Caco-2 (cell line): ENCODE data around the gene ZNF638. TPM values are rescaled to one million over a fixed set of nuclear protein-coding genes. Genes with fewer than 3 reads are reported as not detected.

ENCODE experiments used
- BruUV-seq: library from RNA; stranded (reverse); fragments of 400-500 nt; replicated peaks from 2 replicates; lab custom pipeline; 2021; lab: Mats Ljungman, UMichigan
- CTCF ChIA-PET: fragments of 300-600 bp; sonication (Branson Sonifier 250); formaldehyde crosslinking; loops from one replicate; lab custom pipeline; 2022; ENCODE audit warnings: antibody characterized with exemption; lab: Charles Lee
- POLR2A ChIA-PET: fragments of 300-600 bp; sonication (Branson Sonifier 250); formaldehyde crosslinking; loops from one replicate; lab custom pipeline; 2022; ENCODE audit warnings: antibody characterized with exemption; lab: Charles Lee
- DNase-seq, 2 experiments: peaks; one replicate each; pipeline versions ENCODE4 v3.0.0 to v3.0.0-alpha.2; 2020 to 2022
- H3K27me3 ChIP-seq: replicated peaks from 2 replicates; pipeline ENCODE4 v1.6.0; 2011; ENCODE audit warnings: low read length; ENCODE audit not compliant: control insufficient read depth, insufficient read depth
- H3K36me3 ChIP-seq: 2 replicates; pipeline ENCODE4 v1.5.1; 2011; ENCODE audit warnings: low read length; ENCODE audit not compliant: control insufficient read depth, insufficient read depth
- H3K4me1 ChIP-seq: fragments of 250-450 bp; sonication (Bioruptor Pico); 2 replicates; pipeline ENCODE4 v1.5.1; 2020; ENCODE audit warnings: mild to moderate bottlenecking
- H3K4me3 ChIP-seq: 2 replicates; pipeline ENCODE4 v1.5.1; 2011; ENCODE audit warnings: low read depth, mild to moderate bottlenecking, control low read depth, low read length
- H3K9me3 ChIP-seq: fragments of 250-450 bp; sonication (Bioruptor Pico); 2 replicates; pipeline ENCODE4 v1.5.1; 2020; ENCODE audit warnings: mild to moderate bottlenecking, moderate library complexity
- H3K27ac Mint-ChIP-seq: one replicate; pipeline ENCODE4 v1.8.0; 2022; ENCODE audit warnings: mixed read lengths; ENCODE audit not compliant: unreplicated experiment
- H3K27me3 Mint-ChIP-seq: one replicate; pipeline ENCODE4 v1.8.0; 2022; ENCODE audit warnings: mixed read lengths; ENCODE audit not compliant: insufficient read depth, unreplicated experiment
- H3K36me3 Mint-ChIP-seq: one replicate; pipeline ENCODE4 v1.8.0; 2022; ENCODE audit warnings: mild to moderate bottlenecking, mixed read lengths; ENCODE audit not compliant: insufficient read depth, unreplicated experiment
- H3K4me1 Mint-ChIP-seq: one replicate; pipeline ENCODE4 v1.8.0; 2022; ENCODE audit warnings: low read depth, mixed read lengths; ENCODE audit not compliant: unreplicated experiment
- H3K4me3 Mint-ChIP-seq: one replicate; pipeline ENCODE4 v1.8.0; 2022; ENCODE audit warnings: mild to moderate bottlenecking, moderate library complexity, mixed read lengths; ENCODE audit not compliant: unreplicated experiment
- H3K9me3 Mint-ChIP-seq: one replicate; pipeline ENCODE4 v1.8.0; 2022; ENCODE audit warnings: mixed read lengths; ENCODE audit not compliant: unreplicated experiment
- intact Hi-C: fragments of 100-400 bp; cut with micrococcal nuclease; formaldehyde crosslinking; loops from one replicate; pipeline ENCODE4 v1.10.0; 2022; ENCODE audit not compliant: unreplicated experiment
- total RNA-seq: library from RNA; stranded (reverse); gene quantifications from 2 replicates; pipeline ENCODE4 v1.2.3, GENCODE V29; 2022
- TF ChIP-seq, protein P1 (sequence below), 2 experiments: fragments of 200-600 bp in 1 of 2; IDR thresholded peaks; 1 replicate in 1 of 2; 2 replicates in 1 of 2; pipeline versions ENCODE4 v1.5.1 to v1.8.0; 2011 to 2022; ENCODE audit warnings: antibody characterized with exemption in 1 of 2, control low read depth in 1 of 2, inconsistent platforms in 1 of 2, low read depth in 1 of 2, low read length in 1 of 2, mild to moderate bottlenecking in 1 of 2, moderate library complexity in 1 of 2; ENCODE audit not compliant: insufficient read depth in 1 of 2, severe bottlenecking in 1 of 2, unreplicated experiment in 1 of 2

Gene ZNF638
- total RNA-seq, 1 experiment from 2014 or later = 133 TPM

- Mint-ChIP-seq H3K27ac (no peak overlapping the region), H3K27me3 (no peaks in the 10 kb centered on the region), H3K9me3 (no peaks in the 10 kb centered on the region), H3K4me3 (no peak overlapping the region), H3K4me1 (peaks cover 43% of the 10 kb centered on the region), H3K36me3 (peaks cover 33% of the 10 kb centered on the region)
- peaks cover 19% of the 10 kb centered on the region for H3K4me1 ChIP-seq
- H3K4me3 ChIP-seq = no peak overlapping the region
- H3K27me3 ChIP-seq = no peaks in the 10 kb centered on the region
- BruUV-seq = no TSS peak
- intact Hi-C loops = no loop called here
- H3K36me3 ChIP-seq = no peaks in the 10 kb centered on the region; the same call in 1 of the 2 replicates
- POLR2A ChIA-PET = no interaction called here
- CTCF ChIA-PET = no interaction called here
- TF ChIP-seq, protein P1, sequence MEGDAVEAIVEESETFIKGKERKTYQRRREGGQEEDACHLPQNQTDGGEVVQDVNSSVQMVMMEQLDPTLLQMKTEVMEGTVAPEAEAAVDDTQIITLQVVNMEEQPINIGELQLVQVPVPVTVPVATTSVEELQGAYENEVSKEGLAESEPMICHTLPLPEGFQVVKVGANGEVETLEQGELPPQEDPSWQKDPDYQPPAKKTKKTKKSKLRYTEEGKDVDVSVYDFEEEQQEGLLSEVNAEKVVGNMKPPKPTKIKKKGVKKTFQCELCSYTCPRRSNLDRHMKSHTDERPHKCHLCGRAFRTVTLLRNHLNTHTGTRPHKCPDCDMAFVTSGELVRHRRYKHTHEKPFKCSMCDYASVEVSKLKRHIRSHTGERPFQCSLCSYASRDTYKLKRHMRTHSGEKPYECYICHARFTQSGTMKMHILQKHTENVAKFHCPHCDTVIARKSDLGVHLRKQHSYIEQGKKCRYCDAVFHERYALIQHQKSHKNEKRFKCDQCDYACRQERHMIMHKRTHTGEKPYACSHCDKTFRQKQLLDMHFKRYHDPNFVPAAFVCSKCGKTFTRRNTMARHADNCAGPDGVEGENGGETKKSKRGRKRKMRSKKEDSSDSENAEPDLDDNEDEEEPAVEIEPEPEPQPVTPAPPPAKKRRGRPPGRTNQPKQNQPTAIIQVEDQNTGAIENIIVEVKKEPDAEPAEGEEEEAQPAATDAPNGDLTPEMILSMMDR (IDR thresholded peaks at IDR 0.05; ENCODE audit: insufficient read depth in 1 of 2, low read depth in 1 of 2, low read length in 1 of 2, severe bottlenecking in 1 of 2, unreplicated experiment in 1 of 2) = no peak
- DNase-seq = no peak
- H3K9me3 ChIP-seq = no peaks in the 10 kb centered on the region
Observed at GRCh38 chr2:71336802-71337201, 5.2 kb downstream of the ZNF638 start.

DNA sequence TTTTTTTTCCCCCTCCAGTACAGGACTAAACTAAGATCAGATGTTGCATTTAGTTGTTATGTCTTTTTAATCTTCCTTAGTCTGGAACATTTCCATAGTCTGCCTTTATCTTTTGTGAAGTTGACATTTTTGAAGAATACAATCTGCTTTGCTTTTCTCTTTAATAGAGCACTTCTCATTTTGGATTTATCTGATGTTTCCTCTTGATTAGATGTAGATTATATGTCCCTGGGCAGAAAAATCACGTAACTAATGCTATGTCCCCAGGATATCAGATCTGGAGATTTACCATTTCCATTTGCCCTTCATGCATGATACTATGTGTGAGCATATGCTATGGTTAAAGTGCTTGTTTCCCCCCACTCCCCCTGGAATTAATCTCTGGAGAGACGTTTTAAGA is 6.2 kb downstream of the ZNF638 start:
- intact Hi-C loops = no loop called here
- H3K27me3 ChIP-seq = no peaks in the 10 kb centered on the region
- H3K9me3 Mint-ChIP-seq = no peaks in the 10 kb centered on the region
- BruUV-seq = no TSS peak
- H3K4me3 Mint-ChIP-seq = no peak overlapping the region
- POLR2A ChIA-PET = no interaction called here
- no peak overlapping the region for H3K4me3 ChIP-seq
- no peaks in the 10 kb centered on the region for H3K9me3 ChIP-seq
- peaks cover 31% of the 10 kb centered on the region for H3K36me3 Mint-ChIP-seq
- peaks cover 35% of the 10 kb centered on the region for H3K4me1 Mint-ChIP-seq
- H3K27ac Mint-ChIP-seq = no peak overlapping the region
- peaks cover 19% of the 10 kb centered on the region for H3K4me1 ChIP-seq
- no peaks in the 10 kb centered on the region; the same call in 1 of the 2 replicates for H3K36me3 ChIP-seq
- CTCF ChIA-PET = no interaction called here
- H3K27me3 Mint-ChIP-seq = no peaks in the 10 kb centered on the region
- DNase-seq = no peak
- TF ChIP-seq, protein P1 (IDR thresholded peaks at IDR 0.05; ENCODE audit: insufficient read depth in 1 of 2, low read depth in 1 of 2, low read length in 1 of 2, severe bottlenecking in 1 of 2, unreplicated experiment in 1 of 2) = no peak

DNA sequence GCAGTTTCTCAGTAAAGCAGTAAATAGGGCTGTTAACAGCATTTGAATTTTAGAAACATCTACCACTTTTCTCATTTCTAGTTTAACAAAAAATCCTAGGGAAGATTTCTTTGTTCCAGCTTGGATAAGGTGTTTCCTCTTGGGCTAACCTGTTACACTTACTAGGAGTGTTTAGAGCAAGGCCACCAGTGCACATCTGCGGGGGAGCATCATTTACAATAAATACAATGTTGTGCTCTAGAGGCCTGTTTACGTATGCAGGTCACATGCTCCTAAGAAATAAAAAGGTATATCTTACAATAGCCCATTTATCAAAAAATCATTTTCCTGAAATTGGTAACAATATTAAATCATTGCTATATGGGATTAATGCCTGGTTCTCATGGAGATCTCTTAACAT is 8.1 kb downstream of the ZNF638 start:
- ChIA-PET CTCF (no interaction called here), POLR2A (no interaction called here)
- DNase-seq = no peak
- Histone ChIP-seq H3K4me1 (peaks cover 8% of the 10 kb centered on the region; the same call in 1 of the 2 replicates), H3K27me3 (no peaks in the 10 kb centered on the region), H3K9me3 (no peaks in the 10 kb centered on the region), H3K36me3 (no peaks in the 10 kb centered on the region; the same call in 1 of the 2 replicates), H3K4me3 (no peak overlapping the region)
- intact Hi-C loops = no loop called here
- TF ChIP-seq, protein P1 (IDR thresholded peaks at IDR 0.05; ENCODE audit: insufficient read depth in 1 of 2, low read depth in 1 of 2, low read length in 1 of 2, severe bottlenecking in 1 of 2, unreplicated experiment in 1 of 2) = no peak
- Mint-ChIP-seq H3K27ac (no peak overlapping the region), H3K36me3 (peaks cover 31% of the 10 kb centered on the region), H3K27me3 (no peaks in the 10 kb centered on the region), H3K4me1 (peaks cover 20% of the 10 kb centered on the region), H3K9me3 (no peaks in the 10 kb centered on the region), H3K4me3 (no peak overlapping the region)
- BruUV-seq = no TSS peak
